Measurements from ENCODE around the gene LIN7C. TPM values are rescaled to one million over a fixed set of nuclear protein-coding genes. Genes with fewer than 3 reads are reported as not detected.

The LIN7C gene
- total and polyA plus RNA-seq, 9 of the 15 experiments (the other 6 are each of a cell fraction or from before 2014, with no cell fraction given) = 10.8 to 52.7 (median 21.5) TPM

- TF ChIP-seq ZNF699 (CRISPR knock-in tag; IDR thresholded peaks at IDR 0.05; ENCODE audit: insufficient replicate concordance) (no peak), CGGBP1 (CRISPR knock-in tag; IDR thresholded peaks at IDR 0.05) (no peak), HMGXB4 (CRISPR knock-in tag; IDR thresholded peaks at IDR 0.05) (no peak), RHOXF2B (CRISPR knock-in tag; conservative IDR thresholded peaks at IDR 0.05) (no peak), AFF1 (IDR thresholded peaks at IDR 0.05; ENCODE audit: low read depth in 1 of 2, partially characterized antibody in 2 of 2) (no peak), ETS1 (conservative IDR thresholded peaks at IDR 0.05; ENCODE audit: control insufficient read depth, low read depth, low read length) (no peak), CAMTA2 (CRISPR knock-in tag; conservative IDR thresholded peaks at IDR 0.05) (no peak), SAP30 (IDR thresholded peaks at IDR 0.05; ENCODE audit: borderline replicate concordance, insufficient read depth, low read depth, low read length, poor library complexity, severe bottlenecking) (peak; percentile 20), EWSR1 (IDR thresholded peaks at IDR 0.05; ENCODE audit: borderline replicate concordance, low read depth, partially characterized antibody) (no peak), HEY1 (CRISPR knock-in tag; IDR thresholded peaks at IDR 0.05; ENCODE audit: borderline replicate concordance) (no peak), ZNF79 (CRISPR knock-in tag; IDR thresholded peaks at IDR 0.05; ENCODE audit: low read depth) (no peak), ZNF717 (CRISPR knock-in tag; IDR thresholded peaks at IDR 0.05) (no peak), NFIX (CRISPR knock-in tag; IDR thresholded peaks at IDR 0.05; ENCODE audit: low read depth) (no peak), ZNF740 (CRISPR knock-in tag; IDR thresholded peaks at IDR 0.05) (no peak), ZNF740 (tag; IDR thresholded peaks at IDR 0.05) (no peak), NFATC3 (IDR thresholded peaks at IDR 0.05) (no peak), FOXO4 (CRISPR knock-in tag; IDR thresholded peaks at IDR 0.05) (no peak), ADNP (tag; IDR thresholded peaks at IDR 0.05) (no peak)
These were observed 34.1 kb downstream of the LIN7C start, which contains the start of gene LGR4 (continued) for GRCh38 chr11:27472398-27473016.
